GM18909 (cell line): ENCODE measurements around the gene PARP4.
"Not testable (repeated sequence)": the region's sequence is repeated elsewhere in the genome, so short reads cannot be mapped to it uniquely, and the experiment has no call there.

Experiments
- ATAC-seq: cut with Tn5 transposase; IDR thresholded peaks from one replicate; pipeline ENCODE4 v1.9.1; 2021; ENCODE audit warnings: mild to moderate bottlenecking; ENCODE audit not compliant: unreplicated experiment, poor library complexity

The PARP4 gene

GRCh38 chr13:24458736-24459135 lies 53.8 kb downstream of the PARP4 start:
- ATAC-seq: no peak

GRCh38 chr13:24456396-24456795 lies 56.2 kb downstream of the PARP4 start:
- ATAC-seq: no peak

GRCh38 chr13:24454056-24454455 lies 58.5 kb downstream of the PARP4 start:
- no peak for ATAC-seq

- ATAC-seq: no peak
Observed at GRCh38 chr13:24452044-24452443, 60.5 kb downstream of the PARP4 start.

- no peak for ATAC-seq
Observed at GRCh38 chr13:24450530-24450929, 62.0 kb downstream of the PARP4 start.

GRCh38 chr13:24444851-24445250 lies 67.7 kb downstream of the PARP4 start:
- not testable (repeated sequence) for ATAC-seq

GRCh38 chr13:24443366-24443765 lies 69.2 kb downstream of the PARP4 start:
- ATAC-seq: no peak

GRCh38 chr13:24426045-24426444 lies 86.5 kb downstream of the PARP4 start:
- ATAC-seq: not testable (repeated sequence)

GRCh38 chr13:24419668-24420067 lies 92.9 kb downstream of the PARP4 start:
- ATAC-seq: not testable (repeated sequence)

GRCh38 chr13:24407844-24408243 lies 104.7 kb downstream of the PARP4 start:
- no peak for ATAC-seq

GRCh38 chr13:24406524-24406923 lies 106.1 kb downstream of the PARP4 start:
- ATAC-seq: no peak

GRCh38 chr13:24396821-24397220 lies 115.8 kb downstream of the PARP4 start:
- no peak for ATAC-seq

GRCh38 chr13:24392972-24393371 lies 119.6 kb downstream of the PARP4 start:
- ATAC-seq: no peak

GRCh38 chr13:24391771-24392683 lies 120.6 kb downstream of the PARP4 start:
- ATAC-seq: not testable (repeated sequence)

GRCh38 chr13:24390795-24391194 lies 121.8 kb downstream of the PARP4 start:
- not testable (repeated sequence) for ATAC-seq

- ATAC-seq: no peak
Observed at GRCh38 chr13:24389506-24389905, 123.1 kb downstream of the PARP4 start.

GRCh38 chr13:24388743-24389142 lies 123.8 kb downstream of the PARP4 start:
- not testable (repeated sequence) for ATAC-seq

- no peak for ATAC-seq
Observed at GRCh38 chr13:24386816-24387708, 125.5 kb downstream of the PARP4 start.

GRCh38 chr13:24385902-24386301 lies 126.7 kb downstream of the PARP4 start:
- ATAC-seq: no peak

- not testable (repeated sequence) for ATAC-seq
Observed at GRCh38 chr13:24384946-24385345, 127.6 kb downstream of the PARP4 start.

- ATAC-seq: not testable (repeated sequence)
Observed at GRCh38 chr13:24384091-24384490, 128.5 kb downstream of the PARP4 start.
